GM21528 (cell line): ENCODE results near the gene ABCG1.

Source experiments
- ATAC-seq: cut with Tn5 transposase; IDR thresholded peaks from one replicate; pipeline ENCODE4 v1.9.1; 2021; ENCODE audit warnings: mild to moderate bottlenecking, moderate library complexity; ENCODE audit not compliant: unreplicated experiment, low FRiP score

The ABCG1 gene

GRCh38 chr21:42230636-42231035 lies 11.7 kb downstream of the ABCG1 start:
- no peak for ATAC-seq

- ATAC-seq = no peak
Measured at GRCh38 chr21:42231756-42232155, 12.8 kb downstream of the ABCG1 start.

DNA sequence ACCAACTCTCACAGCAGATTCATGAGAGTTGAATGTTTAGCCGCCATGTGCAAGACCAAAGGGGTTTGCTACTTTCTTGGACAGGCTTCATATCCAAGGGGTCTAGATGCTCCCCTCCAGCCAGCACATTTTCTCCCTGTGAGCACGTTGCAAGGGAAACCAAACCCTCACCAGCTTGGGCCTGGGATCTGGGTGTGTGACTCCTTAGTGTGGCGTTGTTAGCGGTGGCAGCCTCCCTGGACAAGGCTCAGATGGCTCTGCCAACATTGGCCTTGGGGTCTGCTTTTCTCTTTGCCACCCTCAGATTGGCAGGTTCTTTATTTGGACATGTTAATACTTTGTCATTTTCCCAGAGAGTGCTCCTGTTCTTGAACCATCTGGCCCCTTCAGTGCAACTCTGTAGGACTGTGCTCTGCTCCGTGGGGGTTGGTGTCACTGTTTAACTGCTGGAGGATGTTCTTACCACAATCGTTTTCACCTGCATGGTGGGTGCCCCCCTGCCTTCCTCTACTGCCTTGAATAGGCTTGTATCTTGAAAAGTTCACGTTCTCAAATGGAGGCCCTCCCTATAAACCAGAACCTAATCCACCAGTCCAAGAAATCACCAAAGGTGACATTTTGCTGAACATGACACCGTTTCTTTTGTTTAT lies 13.4 kb downstream of the ABCG1 start:
- ATAC-seq = no peak

- ATAC-seq = peak; percentile 51
Measured at GRCh38 chr21:42233067-42233961, 14.4 kb downstream of the ABCG1 start.

- ATAC-seq = no peak
Measured at GRCh38 chr21:42234041-42234440, 15.1 kb downstream of the ABCG1 start.

DNA sequence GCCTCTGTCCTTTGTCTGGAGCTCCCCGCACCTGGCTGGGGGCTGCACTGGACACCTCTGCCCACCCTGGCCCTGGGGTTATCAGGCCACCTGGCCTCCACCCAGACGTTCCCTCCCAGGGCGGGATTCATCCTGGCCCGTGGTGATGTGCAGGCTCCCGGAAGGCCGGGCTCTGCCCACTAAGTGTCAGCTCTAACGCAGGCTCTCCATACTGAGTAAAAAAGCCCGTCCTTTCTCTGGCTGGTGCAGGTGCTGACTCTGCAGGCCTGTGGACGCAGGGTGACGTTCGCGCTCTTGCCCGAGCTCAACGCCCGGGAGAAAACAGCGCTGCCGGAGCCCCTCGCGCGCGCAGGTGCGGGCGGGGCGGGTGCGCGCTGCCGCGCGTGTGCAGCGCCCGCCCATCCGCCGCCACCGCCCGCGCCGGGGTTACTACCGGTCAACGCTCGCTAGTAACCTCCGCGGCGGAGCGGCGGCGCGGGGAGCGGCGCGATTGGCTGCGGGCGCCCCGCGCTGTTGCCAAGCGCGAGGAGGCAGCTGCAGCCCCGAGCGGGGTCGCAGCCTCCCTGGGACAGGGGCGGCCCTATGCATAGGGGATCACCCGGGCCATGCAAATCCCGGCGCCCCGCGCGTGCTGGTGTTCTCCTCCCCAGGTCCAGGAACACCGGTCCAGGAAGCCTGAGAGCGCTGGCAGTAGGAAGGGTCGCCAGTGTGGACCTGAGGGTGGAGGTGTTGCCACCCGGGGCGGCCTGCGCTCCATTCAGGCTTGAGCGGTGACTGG lies 15.7 kb downstream of the ABCG1 start:
- no peak for ATAC-seq

DNA sequence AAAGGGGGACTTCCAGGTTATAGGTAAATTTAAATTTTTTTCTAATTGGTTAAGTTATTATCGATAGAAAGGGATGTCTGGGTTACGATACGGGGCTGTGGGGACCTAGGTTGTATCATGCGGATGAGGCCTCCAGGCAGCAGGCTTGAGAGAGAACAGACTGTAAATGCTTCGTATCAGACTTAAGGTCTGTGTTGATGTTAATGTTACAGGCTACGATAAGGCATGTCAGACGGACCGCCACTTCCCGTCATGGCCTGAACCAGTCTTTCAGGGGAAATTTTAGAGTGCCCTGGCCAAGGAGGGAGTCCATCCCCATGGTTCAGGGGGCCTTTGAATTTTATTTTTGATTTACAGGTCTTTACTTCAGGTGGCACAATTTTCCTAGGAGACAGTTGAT lies 16.7 kb downstream of the ABCG1 start:
- ATAC-seq = no peak

DNA sequence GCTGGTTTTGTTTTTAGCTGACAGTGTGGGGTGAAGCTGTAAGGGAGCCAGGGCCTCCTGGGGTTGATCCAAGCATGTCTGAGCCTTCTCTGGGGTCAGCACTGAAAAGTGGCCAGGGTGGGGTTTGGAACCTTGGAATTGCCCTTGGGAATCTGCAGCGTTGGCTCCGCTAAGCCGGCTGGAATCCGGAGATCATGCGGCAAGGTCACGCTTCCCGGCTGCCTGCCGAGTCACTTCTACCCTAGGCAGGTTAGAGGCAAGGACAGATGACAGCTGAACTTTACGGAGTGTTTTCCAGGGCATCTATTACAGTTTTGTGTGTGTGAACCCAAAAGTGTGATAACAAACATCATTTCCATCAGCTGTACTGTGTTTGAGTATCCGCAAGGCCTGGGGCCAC lies 17.1 kb downstream of the ABCG1 start:
- ATAC-seq = no peak

DNA sequence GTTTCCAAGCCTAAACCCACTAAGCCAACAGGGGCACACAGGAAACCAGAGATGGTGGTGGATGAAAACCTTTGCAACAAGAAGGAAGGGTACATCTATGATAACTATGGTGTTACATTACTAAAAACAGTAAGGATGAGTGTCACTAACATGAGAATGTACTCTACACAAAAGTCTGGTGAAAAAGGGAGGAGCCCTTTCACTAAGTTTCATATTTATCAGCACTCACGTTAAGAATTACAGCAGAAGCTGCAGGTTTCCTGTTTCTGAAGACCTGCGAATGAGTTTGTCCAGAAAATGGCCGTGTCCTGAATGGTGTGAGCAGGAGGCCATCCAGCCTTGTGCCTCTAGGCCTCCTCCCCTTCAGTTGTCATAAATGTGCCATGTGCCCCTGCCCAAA lies 17.8 kb downstream of the ABCG1 start:
- no peak for ATAC-seq

- ATAC-seq = no peak
Measured at GRCh38 chr21:42237161-42237560, 18.2 kb downstream of the ABCG1 start.

DNA sequence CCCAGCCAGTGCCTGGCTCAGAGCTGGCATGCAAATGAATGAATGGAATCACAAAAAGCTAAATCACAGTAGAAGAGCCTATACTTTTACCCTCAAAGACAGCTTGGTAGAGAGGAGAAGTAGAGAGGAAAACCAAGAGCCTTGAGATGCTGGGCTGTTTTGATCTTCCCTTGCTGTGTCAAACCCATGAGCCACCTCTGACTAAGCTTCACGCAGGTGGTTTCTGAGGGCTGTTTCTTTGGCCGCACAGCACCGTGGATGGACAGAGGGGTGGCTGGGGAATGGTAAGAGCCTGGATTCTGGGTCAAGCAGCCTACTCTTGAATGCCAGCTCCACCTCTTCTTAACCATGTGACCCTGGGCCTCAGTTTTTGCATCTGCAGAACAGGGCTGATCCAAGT lies 18.6 kb downstream of the ABCG1 start:
- ATAC-seq = no peak

DNA sequence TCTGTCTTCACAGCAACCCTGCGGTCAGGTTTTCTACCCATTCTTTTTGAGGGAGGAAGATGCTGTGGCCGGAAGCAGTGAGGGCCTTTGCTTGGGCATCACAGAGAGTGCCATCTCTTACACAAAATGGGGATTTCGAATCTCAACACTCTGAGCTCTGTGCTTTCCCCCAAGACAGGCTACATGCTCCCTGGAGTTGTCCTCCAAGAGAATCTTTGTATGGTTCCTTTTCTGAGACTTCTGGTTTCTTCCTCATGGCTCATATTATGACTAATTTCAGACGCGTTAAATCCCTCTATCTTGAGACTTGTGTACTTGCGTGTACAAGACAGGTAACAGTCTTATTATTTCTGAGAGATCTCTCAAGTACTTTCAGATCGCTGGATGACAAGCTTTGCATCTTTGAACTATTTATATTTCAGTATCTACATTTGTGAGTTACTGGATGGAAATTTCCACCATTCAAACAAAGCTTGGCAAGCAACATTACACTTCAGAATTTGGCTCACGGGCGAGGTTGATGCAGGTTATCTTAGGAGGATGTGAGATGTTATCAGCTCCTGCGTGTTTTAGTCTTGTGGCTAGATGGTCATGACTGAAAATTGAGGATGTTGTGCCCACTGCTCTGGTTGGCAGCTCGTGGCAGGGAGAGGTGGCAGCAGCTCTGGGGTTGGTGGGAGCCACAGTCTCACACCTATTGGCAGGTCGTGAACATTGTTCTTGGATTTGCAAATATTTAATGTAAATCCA lies 19.4 kb downstream of the ABCG1 start:
- no peak for ATAC-seq

DNA sequence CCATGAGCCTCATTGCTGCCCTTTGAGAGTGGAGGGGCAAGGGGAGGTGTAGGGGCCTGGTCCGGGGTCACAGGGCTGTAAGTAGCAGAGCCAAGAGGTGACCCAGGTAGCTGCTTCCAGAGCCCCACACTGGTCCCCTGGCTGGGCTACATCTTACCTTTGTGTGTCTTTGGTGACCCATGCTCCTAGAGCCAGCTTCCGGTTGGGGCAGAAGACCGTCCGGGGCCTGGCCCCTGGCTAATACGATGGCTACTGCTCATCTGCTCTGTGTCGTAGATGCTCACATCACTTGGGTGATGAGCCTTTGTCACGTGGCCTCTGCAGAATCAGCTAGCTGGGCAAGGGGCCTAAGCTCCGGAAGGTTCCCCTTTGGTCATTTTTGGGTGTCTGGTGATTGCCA lies 20.6 kb downstream of the ABCG1 start:
- no peak for ATAC-seq

- no peak for ATAC-seq
Measured at GRCh38 chr21:42239973-42240372, 21.0 kb downstream of the ABCG1 start.

DNA sequence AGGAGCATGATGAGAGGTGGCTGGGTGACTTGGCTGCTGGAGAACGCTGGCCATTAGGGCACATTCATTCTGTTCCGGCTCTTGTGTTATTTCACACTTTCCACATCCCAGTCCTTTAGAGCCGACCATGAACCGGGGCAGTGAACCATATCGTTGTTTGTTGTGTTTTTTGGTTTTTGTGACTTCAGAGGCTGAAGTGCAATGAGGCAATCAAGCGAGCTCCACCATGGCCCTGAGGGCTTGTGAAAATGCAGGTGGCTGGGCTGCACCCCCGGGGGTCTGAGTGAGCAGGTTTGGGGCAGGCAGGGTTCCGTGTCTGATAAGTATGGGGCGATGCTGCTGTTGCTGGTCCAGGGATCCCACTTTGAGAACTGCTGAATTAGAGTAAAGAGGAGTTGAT lies 23.7 kb downstream of the ABCG1 start:
- no peak for ATAC-seq

GRCh38 chr21:42243026-42243425 lies 24.1 kb downstream of the ABCG1 start:
- ATAC-seq = no peak

DNA sequence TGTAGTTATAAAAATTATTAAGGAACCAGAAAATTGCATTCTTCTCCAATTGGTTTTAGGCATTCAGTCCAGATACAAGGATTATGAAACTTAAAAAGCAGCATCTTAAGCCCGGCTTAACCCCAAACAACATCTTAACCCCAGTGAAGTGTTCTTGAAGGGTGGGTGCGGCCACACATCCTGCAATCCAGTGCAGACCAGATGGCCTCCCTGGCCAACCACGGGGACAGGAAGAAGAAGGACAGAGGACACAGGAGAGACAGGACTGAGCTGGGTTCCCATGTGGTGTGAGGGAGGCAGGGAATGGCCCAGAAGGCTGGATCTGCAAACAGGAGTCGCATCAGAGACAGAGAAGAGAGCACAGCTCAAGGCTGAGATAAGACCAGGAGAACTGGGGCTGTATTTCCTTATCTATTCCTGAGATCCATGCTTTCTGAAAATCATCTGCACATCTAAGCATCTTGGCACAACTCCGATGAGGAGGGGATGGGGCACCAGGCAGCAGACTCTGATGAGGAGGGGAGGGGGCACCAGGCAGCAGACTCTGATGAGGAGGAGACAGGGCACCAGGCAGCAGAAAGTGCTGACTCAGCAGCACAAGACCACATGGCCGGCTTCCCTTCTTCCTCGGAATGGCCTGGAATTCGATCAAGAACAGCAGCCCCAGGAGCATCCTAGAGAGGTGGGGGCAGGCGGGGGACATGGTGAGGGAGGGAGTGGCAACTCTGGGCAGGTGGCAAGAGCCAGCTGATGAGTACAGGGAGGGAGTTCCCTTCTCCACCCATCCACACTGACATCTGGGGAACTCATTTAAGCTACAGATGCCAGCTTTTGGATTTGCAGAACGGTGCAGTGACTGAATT lies 26.6 kb downstream of the ABCG1 start:
- ATAC-seq = no peak

GRCh38 chr21:42247716-42248115 lies 28.8 kb downstream of the ABCG1 start:
- no peak for ATAC-seq

GRCh38 chr21:42248241-42248640 lies 29.3 kb downstream of the ABCG1 start:
- ATAC-seq = no peak
